Mucosa of descending colon (tissue), 3 donors: ENCODE data around the gene ZBED4. TPM values are rescaled to one million over a fixed set of nuclear protein-coding genes. Genes with fewer than 3 reads are reported as not detected.

ENCODE experiments used
- ATAC-seq: fragments of 200-7000 bp; cut with Tn5 transposase; one replicate; pipeline ENCODE4 v1.9.1; 2020; ENCODE audit warnings: mild to moderate bottlenecking, moderate library complexity
- DNase-seq, 3 donors: peaks; one replicate each; pipeline ENCODE4 v3.0.0-alpha.2; 2020
- H3K36me3 ChIP-seq: fragments of 200-600 bp; one replicate; pipeline ENCODE4 v1.8.0; 2021; ENCODE audit warnings: low read depth, mild to moderate bottlenecking
- H3K4me1 ChIP-seq: fragments of 200-600 bp; one replicate; pipeline ENCODE4 v1.8.0; 2021; ENCODE audit warnings: low read depth, mild to moderate bottlenecking
- H3K4me3 ChIP-seq: fragments of 200-600 bp; one replicate; pipeline ENCODE4 v1.8.0; 2021; ENCODE audit warnings: mild to moderate bottlenecking
- H3K9me3 ChIP-seq: fragments of 200-600 bp; one replicate; pipeline ENCODE4 v1.8.0; 2021; ENCODE audit warnings: mild to moderate bottlenecking
- CTCF ChIP-seq: fragments of 200-600 bp; IDR thresholded peaks from one replicate; pipeline ENCODE4 v1.8.0; 2022; ENCODE audit warnings: antibody characterized with exemption, mild to moderate bottlenecking
- intact Hi-C, 2 donors: fragments of 100-400 bp; cut with DNase I in 1 of 2; cut with micrococcal nuclease in 1 of 2; formaldehyde crosslinking; loops; one replicate each; pipeline versions ENCODE4 v1.11.0 to v1.11.1; 2022; cut with DNase I, micrococcal nuclease
- total RNA-seq, 3 donors: library from RNA; stranded (reverse); fragmentation: NEBNext Ultra II Directional in 2 of 3; extraction: Animal tissue kit (Norgen Biotek cat#: 25700) in 2 of 3; gene quantifications; one replicate each; pipeline versions ENCODE4 v1.2.1 to v1.2.4, GENCODE V29; 2021 to 2023
- donor health status: DM: no; HTN: no; CAD: no; lungs with moderate emphysema.
- donor health status: DM: no; HTN: no; CAD: no.
- donor health status: DM: no; HTN: yes; CAD: no.

Gene ZBED4
- total RNA-seq, 3 donors from 2014 or later = 13.7 to 18.2 (median 18.1) TPM

GRCh38 chr22:49915610-49916009 is 62.0 kb downstream of the ZBED4 start:
- TF ChIP-seq CTCF = no peak
- H3K9me3 ChIP-seq = no peaks in the 10 kb centered on the region
- H3K4me3 ChIP-seq = no peak overlapping the region
- ATAC-seq = no peak
- H3K36me3 ChIP-seq = no peaks in the 10 kb centered on the region
- peaks cover 23% of the 10 kb centered on the region for H3K4me1 ChIP-seq
- peak in 1 of 3 donors; percentile 22 for DNase-seq
- intact Hi-C loops = no loop called here

- no peak for TF ChIP-seq CTCF
- ATAC-seq (no peak), DNase-seq (peak in 2 of 3 donors; percentile 35 to 56)
- Histone ChIP-seq H3K4me3 (no peak overlapping the region), H3K4me1 (peaks cover 23% of the 10 kb centered on the region), H3K36me3 (no peaks in the 10 kb centered on the region), H3K9me3 (no peaks in the 10 kb centered on the region)
- intact Hi-C loops = no loop called here
Observed at GRCh38 chr22:49916831-49917230, 63.2 kb downstream of the ZBED4 start.

GRCh38 chr22:49917974-49918910 is 64.6 kb downstream of the ZBED4 start, which contains the start of the genes ALG12 and CRELD2:
TSS of gene ALG12 (minus strand) at chr22:49918438. CDS start at chr22:49913765, 4,673 bp downstream.
TSS of gene CRELD2 (plus strand) at chr22:49918634. CDS start at chr22:49918770, 136 bp downstream.
- intact Hi-C loops = no loop called here
- TF ChIP-seq CTCF = no peak
- Histone ChIP-seq H3K9me3 (no peaks in the 10 kb centered on the region), H3K4me3 (peak within 1 kb of the TSS; percentile 67), H3K36me3 (no peaks in the 10 kb centered on the region), H3K4me1 (peaks cover 23% of the 10 kb centered on the region)
- DNase-seq (peak; percentile 97 to 98 (median 97)), ATAC-seq (peak; percentile 97)

GRCh38 chr22:49918911-49919881 is 65.6 kb downstream of the ZBED4 start:
- H3K4me3 ChIP-seq = peak overlapping the region; percentile 67
- no peak for ATAC-seq
- no peaks in the 10 kb centered on the region for H3K36me3 ChIP-seq
- intact Hi-C loops = no loop called here
- TF ChIP-seq CTCF = no peak
- no peaks in the 10 kb centered on the region for H3K9me3 ChIP-seq
- H3K4me1 ChIP-seq = peaks cover 23% of the 10 kb centered on the region
- peak in 2 of 3 donors; percentile 61 to 68 for DNase-seq

- ATAC-seq = no peak
- intact Hi-C loops = loop anchor here in 1 of 2 donors (10.0 kb wide), 1 partner anchor 146 kb away; no protein-coding TSS in a partner anchor
- no peak for TF ChIP-seq CTCF
- Histone ChIP-seq H3K4me1 (peaks cover 23% of the 10 kb centered on the region), H3K4me3 (no peak overlapping the region), H3K36me3 (no peaks in the 10 kb centered on the region), H3K9me3 (no peaks in the 10 kb centered on the region)
- DNase-seq = peak in 1 of 3 donors; percentile 21
Observed at GRCh38 chr22:49920859-49921258, 67.2 kb downstream of the ZBED4 start.
